ENCODE data around the gene CASP12.

CASP12 gene

DNA sequence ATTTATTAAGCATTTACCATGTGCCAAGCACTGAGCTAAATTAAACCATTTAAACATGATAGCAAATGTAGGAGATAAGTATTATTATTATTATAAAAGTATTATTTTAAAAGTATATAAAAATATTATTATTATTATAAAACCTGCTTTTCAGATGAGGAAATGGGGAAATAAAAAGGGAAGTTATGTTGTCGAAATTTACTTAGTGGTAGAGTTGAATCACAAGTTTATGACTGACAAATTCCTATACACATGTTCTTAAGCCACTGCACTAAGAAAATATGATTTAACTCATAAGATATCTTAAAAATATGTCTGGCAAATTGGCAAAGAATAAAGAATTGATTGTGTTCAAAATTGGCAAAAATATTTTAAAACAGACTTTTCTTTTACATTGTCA is 53.8 kb downstream of the CASP12 start:
- no peak overlapping the region for H2AFZ ChIP-seq

DNA sequence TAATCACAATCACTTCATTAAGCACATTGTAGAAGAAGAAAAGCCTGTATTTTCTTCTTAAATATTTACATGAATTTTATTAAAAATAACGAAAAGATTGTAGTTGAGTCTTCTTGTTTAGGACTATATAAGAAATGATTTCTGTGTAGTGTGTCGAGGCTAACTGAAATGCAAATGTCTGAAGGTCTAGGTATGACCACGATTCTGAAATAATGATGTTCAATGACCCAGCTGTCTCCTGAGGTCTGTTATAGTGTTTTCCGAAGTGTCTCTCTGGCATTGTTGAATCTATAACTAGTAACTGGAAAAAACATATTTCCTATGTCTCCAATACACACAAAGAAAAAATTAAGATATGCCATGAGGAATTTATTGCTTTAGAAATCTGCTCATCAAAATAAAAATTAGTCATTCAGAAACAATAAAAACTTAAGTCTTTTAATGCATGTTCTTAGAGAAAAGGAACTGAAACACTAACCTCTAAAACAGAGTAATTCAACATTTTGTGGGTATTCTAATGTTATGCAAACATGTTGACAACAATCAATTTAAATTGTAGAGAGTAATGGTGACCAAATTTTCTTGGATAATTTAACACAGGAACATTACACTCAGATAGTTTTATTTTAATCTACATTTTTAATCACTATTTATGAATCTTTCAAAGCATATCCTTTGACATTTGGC is 55.0 kb downstream of the CASP12 start:
- H3K36me3 ChIP-seq (ENCODE audit: control insufficient read depth, insufficient read depth, low read length), result no peaks in the 10 kb centered on the region
- no peaks in the 10 kb centered on the region for H3K27me3 ChIP-seq (ENCODE audit: control insufficient read depth, insufficient read depth, low read length)
- H2AFZ ChIP-seq, result no peak overlapping the region
- TF ChIP-seq, protein P1, sequence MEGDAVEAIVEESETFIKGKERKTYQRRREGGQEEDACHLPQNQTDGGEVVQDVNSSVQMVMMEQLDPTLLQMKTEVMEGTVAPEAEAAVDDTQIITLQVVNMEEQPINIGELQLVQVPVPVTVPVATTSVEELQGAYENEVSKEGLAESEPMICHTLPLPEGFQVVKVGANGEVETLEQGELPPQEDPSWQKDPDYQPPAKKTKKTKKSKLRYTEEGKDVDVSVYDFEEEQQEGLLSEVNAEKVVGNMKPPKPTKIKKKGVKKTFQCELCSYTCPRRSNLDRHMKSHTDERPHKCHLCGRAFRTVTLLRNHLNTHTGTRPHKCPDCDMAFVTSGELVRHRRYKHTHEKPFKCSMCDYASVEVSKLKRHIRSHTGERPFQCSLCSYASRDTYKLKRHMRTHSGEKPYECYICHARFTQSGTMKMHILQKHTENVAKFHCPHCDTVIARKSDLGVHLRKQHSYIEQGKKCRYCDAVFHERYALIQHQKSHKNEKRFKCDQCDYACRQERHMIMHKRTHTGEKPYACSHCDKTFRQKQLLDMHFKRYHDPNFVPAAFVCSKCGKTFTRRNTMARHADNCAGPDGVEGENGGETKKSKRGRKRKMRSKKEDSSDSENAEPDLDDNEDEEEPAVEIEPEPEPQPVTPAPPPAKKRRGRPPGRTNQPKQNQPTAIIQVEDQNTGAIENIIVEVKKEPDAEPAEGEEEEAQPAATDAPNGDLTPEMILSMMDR (IDR thresholded peaks at IDR 0.05), result no peak
- no peaks in the 10 kb centered on the region for H3K79me2 ChIP-seq
- no peak overlapping the region for H3K4me3 ChIP-seq (ENCODE audit: low read depth, low read length)
- no peak overlapping the region for H3K4me2 ChIP-seq (ENCODE audit: low read length)
- H3K27ac ChIP-seq, result no peak overlapping the region
- no peaks in the 10 kb centered on the region for H3K9me3 ChIP-seq (ENCODE audit: control insufficient read depth, low read length)
- H3K9ac ChIP-seq, result no peak overlapping the region
- no peaks in the 10 kb centered on the region for H3K4me1 ChIP-seq

More for the DNA sequence above, 53.8 kb downstream of the CASP12 start:
- no peak overlapping the region for H3K9ac ChIP-seq
- no peak overlapping the region for H3K4me3 ChIP-seq (ENCODE audit: low read depth, low read length)
- no peaks in the 10 kb centered on the region for H3K79me2 ChIP-seq
- TF ChIP-seq, protein P1 (IDR thresholded peaks at IDR 0.05), result no peak
- no peaks in the 10 kb centered on the region for H3K9me3 ChIP-seq (ENCODE audit: control insufficient read depth, low read length)
- no peak overlapping the region for H3K4me2 ChIP-seq (ENCODE audit: low read length)
- no peak overlapping the region for H3K27ac ChIP-seq
- no peaks in the 10 kb centered on the region for H3K27me3 ChIP-seq (ENCODE audit: control insufficient read depth, insufficient read depth, low read length)
- H3K4me1 ChIP-seq, result no peaks in the 10 kb centered on the region
- no peaks in the 10 kb centered on the region for H3K36me3 ChIP-seq (ENCODE audit: control insufficient read depth, insufficient read depth, low read length)

DNA sequence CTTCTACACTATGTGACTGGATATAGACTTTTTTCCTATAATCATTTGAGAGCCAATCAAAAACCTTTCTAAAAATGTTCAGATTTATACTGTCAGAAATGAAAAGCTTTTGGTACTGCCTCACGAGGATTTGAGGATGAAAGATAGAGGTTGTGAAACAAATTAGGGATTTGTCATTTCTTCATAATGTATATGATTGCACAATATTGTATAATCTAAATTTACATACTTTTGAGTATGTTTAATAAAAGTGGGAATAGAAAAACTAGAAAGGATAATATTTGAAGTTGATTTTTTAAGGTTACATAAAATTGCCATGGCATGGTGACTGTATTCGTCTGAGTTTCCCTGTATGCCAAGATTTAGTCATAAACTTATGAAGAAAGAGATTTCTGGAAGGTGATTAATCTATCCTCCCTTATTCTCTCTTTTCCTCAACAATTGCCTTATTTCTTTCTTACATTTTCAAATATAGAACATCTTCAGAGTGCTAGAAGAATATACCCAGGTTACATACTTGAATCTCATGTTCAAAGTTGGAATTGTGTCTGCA is 56.2 kb downstream of the CASP12 start:
- H3K9me3 ChIP-seq (ENCODE audit: control insufficient read depth, low read length), result no peaks in the 10 kb centered on the region
- no peaks in the 10 kb centered on the region for H3K4me1 ChIP-seq
- H3K79me2 ChIP-seq, result no peaks in the 10 kb centered on the region
- TF ChIP-seq, protein P1 (IDR thresholded peaks at IDR 0.05), result no peak
- no peaks in the 10 kb centered on the region for H3K27me3 ChIP-seq (ENCODE audit: control insufficient read depth, insufficient read depth, low read length)
- H3K36me3 ChIP-seq (ENCODE audit: control insufficient read depth, insufficient read depth, low read length), result no peaks in the 10 kb centered on the region
- no peak overlapping the region for H3K4me3 ChIP-seq (ENCODE audit: low read depth, low read length)
- H2AFZ ChIP-seq, result no peak overlapping the region
- no peak overlapping the region for H3K9ac ChIP-seq
- no peak overlapping the region for H3K27ac ChIP-seq
- H3K4me2 ChIP-seq (ENCODE audit: low read length), result no peak overlapping the region

DNA sequence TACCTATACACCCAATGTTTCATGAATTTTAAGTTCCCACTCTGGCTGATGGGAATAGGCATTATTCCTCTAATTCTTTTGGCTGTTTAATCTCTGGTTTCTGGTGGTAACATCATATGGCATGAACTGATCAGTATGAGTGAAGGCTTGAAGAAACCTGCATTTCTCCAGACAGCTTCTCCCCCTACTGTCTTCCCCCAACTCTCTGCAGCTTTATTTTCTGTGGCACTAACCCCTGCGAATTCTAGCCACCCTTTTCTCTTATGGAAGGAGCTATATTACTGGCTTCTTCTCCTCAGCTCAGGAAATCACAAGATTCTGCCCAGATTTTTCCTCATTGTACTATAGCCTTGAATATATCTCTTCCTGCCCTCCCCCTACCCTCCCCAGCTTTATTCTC is 57.1 kb downstream of the CASP12 start:
- Histone ChIP-seq H3K27me3 (ENCODE audit: control insufficient read depth, insufficient read depth, low read length) (no peaks in the 10 kb centered on the region), H3K27ac (no peak overlapping the region), H2AFZ (no peak overlapping the region), H3K4me1 (no peaks in the 10 kb centered on the region), H3K4me3 (ENCODE audit: low read depth, low read length) (no peak overlapping the region), H3K79me2 (no peaks in the 10 kb centered on the region), H3K9me3 (ENCODE audit: control insufficient read depth, low read length) (no peaks in the 10 kb centered on the region), H3K4me2 (ENCODE audit: low read length) (no peak overlapping the region), H3K36me3 (ENCODE audit: control insufficient read depth, insufficient read depth, low read length) (no peaks in the 10 kb centered on the region), H3K9ac (no peak overlapping the region)
- TF ChIP-seq, protein P1 (IDR thresholded peaks at IDR 0.05), result no peak

Measured in parathyroid adenoma (tissue), 2 donors.